ES-I3 (cell line): ENCODE results near the gene SKAP2.

Experiments used
- H3K36me3 ChIP-seq: 2 replicates; pipeline ENCODE4 v1.6.1; 2013; ENCODE audit warnings: mild to moderate bottlenecking, low read length, control low read depth, moderate library complexity; ENCODE audit not compliant: insufficient read depth
- H3K4me1 ChIP-seq: 2 replicates; pipeline ENCODE4 v1.6.1; 2013; ENCODE audit warnings: mild to moderate bottlenecking, control low read depth, low read length; ENCODE audit not compliant: insufficient read depth
- H3K9ac ChIP-seq: 2 replicates; pipeline ENCODE4 v1.6.1; 2013; ENCODE audit warnings: low read depth, mild to moderate bottlenecking, low read length, moderate library complexity
- H3K9me3 ChIP-seq: 2 replicates; pipeline ENCODE4 v1.6.1; 2013; ENCODE audit warnings: mild to moderate bottlenecking, low read length, moderate library complexity; ENCODE audit not compliant: control insufficient read depth, insufficient read depth

SKAP2 gene

GRCh38 chr7:26704036-26704435 is 160.4 kb downstream of the SKAP2 start:
- Histone ChIP-seq H3K9me3 (no peaks in the 10 kb centered on the region), H3K9ac (no peak overlapping the region), H3K36me3 (no peaks in the 10 kb centered on the region), H3K4me1 (no peaks in the 10 kb centered on the region)

- H3K9ac ChIP-seq, result no peak overlapping the region
Observed at GRCh38 chr7:26700893-26701292, 163.5 kb downstream of the SKAP2 start.

DNA sequence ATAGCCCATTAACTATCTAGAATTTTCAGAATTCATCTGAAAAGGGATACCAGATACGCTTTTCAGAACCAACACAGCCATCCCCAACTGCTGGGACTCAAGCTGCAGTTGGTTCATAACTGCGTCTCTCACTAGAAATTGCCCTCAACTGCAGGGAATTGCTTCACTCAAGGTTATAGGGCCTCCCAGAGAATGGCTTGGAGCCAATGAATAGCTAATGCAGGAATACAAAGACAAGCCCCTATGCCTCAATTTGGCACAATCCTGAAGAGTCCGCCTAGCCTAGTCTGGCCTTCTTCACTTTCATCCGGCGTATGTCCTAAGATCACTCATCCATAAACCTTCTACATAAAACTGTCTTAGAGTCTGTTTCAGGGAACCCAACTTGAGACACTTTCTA is 164.0 kb downstream of the SKAP2 start:
- Histone ChIP-seq H3K36me3 (no peaks in the 10 kb centered on the region), H3K9ac (no peak overlapping the region), H3K9me3 (no peaks in the 10 kb centered on the region), H3K4me1 (no peaks in the 10 kb centered on the region)

More at GRCh38 chr7:26700893-26701292, 163.5 kb downstream of the SKAP2 start:
- H3K9me3 ChIP-seq, result no peaks in the 10 kb centered on the region
- no peaks in the 10 kb centered on the region for H3K36me3 ChIP-seq
- H3K4me1 ChIP-seq, result no peaks in the 10 kb centered on the region

DNA sequence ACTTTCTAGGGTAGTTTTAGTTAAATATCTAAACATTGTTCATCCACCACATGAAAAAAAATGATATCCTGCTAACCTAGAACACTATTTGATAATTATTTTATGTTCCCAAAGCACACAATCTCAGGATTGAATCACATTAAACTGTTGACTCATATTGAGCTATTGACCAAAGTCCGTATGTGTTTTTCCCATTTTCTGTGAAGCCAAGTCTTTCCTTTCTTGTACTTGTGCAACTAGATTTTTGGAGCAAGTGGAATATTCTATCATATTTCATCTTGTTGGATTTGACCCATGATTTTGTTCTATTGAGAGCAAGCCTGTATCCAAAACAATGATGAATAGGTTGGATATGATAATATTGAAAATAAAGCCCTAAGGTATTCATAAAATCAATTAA is 164.6 kb downstream of the SKAP2 start:
- no peak overlapping the region for H3K9ac ChIP-seq
- no peaks in the 10 kb centered on the region for H3K36me3 ChIP-seq
- no peaks in the 10 kb centered on the region for H3K9me3 ChIP-seq
- no peaks in the 10 kb centered on the region for H3K4me1 ChIP-seq

GRCh38 chr7:26698806-26699205 is 165.6 kb downstream of the SKAP2 start:
- Histone ChIP-seq H3K4me1 (no peaks in the 10 kb centered on the region), H3K9ac (no peak overlapping the region), H3K36me3 (no peaks in the 10 kb centered on the region), H3K9me3 (no peaks in the 10 kb centered on the region)

DNA sequence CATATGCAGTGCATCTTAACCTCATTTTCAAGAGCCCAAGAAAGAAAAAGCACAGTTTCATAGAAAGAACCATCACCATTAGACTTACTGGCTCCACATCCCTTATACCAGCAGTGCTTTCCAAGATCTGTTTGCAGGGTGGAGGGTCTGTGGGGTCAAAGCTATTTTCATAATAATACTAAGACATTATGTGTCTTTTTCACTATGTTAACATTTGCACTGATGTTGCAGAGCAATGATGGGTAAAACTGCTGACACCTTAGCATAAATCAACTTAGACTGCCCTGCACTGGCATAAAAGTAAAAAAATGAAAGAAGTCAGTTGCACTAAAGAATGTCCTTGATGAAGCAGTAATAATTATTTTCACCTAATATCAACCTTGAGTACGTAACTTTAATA is 166.2 kb downstream of the SKAP2 start:
- Histone ChIP-seq H3K9ac (no peak overlapping the region), H3K36me3 (no peaks in the 10 kb centered on the region), H3K9me3 (no peaks in the 10 kb centered on the region), H3K4me1 (no peaks in the 10 kb centered on the region)

GRCh38 chr7:26696978-26697377 is 167.4 kb downstream of the SKAP2 start:
- H3K9ac ChIP-seq, result no peak overlapping the region
- H3K4me1 ChIP-seq, result peaks cover 5% of the 10 kb centered on the region
- H3K36me3 ChIP-seq, result no peaks in the 10 kb centered on the region
- no peaks in the 10 kb centered on the region for H3K9me3 ChIP-seq

- Histone ChIP-seq H3K9ac (no peak overlapping the region), H3K36me3 (no peaks in the 10 kb centered on the region), H3K9me3 (no peaks in the 10 kb centered on the region), H3K4me1 (peaks cover 9% of the 10 kb centered on the region)
Observed at GRCh38 chr7:26696161-26696560, 168.2 kb downstream of the SKAP2 start.

GRCh38 chr7:26694713-26695112 is 169.7 kb downstream of the SKAP2 start:
- Histone ChIP-seq H3K36me3 (no peaks in the 10 kb centered on the region), H3K9me3 (no peaks in the 10 kb centered on the region), H3K4me1 (peaks cover 9% of the 10 kb centered on the region), H3K9ac (no peak overlapping the region)

- H3K9ac ChIP-seq, result no peak overlapping the region
- H3K9me3 ChIP-seq, result no peaks in the 10 kb centered on the region
- H3K4me1 ChIP-seq, result peaks cover 9% of the 10 kb centered on the region
- H3K36me3 ChIP-seq, result no peaks in the 10 kb centered on the region
Observed at GRCh38 chr7:26694141-26694540, 170.2 kb downstream of the SKAP2 start.

- H3K36me3 ChIP-seq, result no peaks in the 10 kb centered on the region
- H3K9ac ChIP-seq, result no peak overlapping the region
- no peaks in the 10 kb centered on the region for H3K9me3 ChIP-seq
- peaks cover 13% of the 10 kb centered on the region for H3K4me1 ChIP-seq
Observed at GRCh38 chr7:26691886-26692285, 172.5 kb downstream of the SKAP2 start.

DNA sequence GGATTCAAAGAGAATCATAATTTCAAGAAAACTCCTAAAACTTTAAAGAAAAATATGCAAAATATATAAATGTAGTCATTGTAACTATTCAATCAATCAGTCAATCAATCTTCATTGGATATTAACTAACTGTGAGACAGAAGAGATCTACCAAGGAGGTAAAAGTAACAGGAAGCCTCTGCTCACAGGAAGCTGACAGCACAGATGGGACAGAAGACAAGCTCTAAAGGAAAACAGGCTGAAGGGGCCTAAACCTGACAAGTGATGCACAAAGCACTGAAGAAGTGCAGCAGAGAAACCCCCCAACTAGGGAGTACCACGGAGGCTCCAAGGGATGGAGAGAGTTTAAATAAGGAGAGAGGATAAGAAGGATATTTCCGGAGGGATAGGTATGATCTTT is 173.0 kb downstream of the SKAP2 start:
- H3K4me1 ChIP-seq, result peaks cover 16% of the 10 kb centered on the region
- H3K9ac ChIP-seq, result no peak overlapping the region
- no peaks in the 10 kb centered on the region for H3K36me3 ChIP-seq
- H3K9me3 ChIP-seq, result no peaks in the 10 kb centered on the region

GRCh38 chr7:26690135-26690805 is 174.1 kb downstream of the SKAP2 start:
- Histone ChIP-seq H3K9me3 (no peaks in the 10 kb centered on the region), H3K9ac (no peak overlapping the region), H3K4me1 (peaks cover 20% of the 10 kb centered on the region), H3K36me3 (no peaks in the 10 kb centered on the region)

GRCh38 chr7:26688936-26689506 is 175.4 kb downstream of the SKAP2 start:
- Histone ChIP-seq H3K4me1 (peaks cover 20% of the 10 kb centered on the region), H3K9ac (no peak overlapping the region), H3K9me3 (no peaks in the 10 kb centered on the region), H3K36me3 (no peaks in the 10 kb centered on the region)

- Histone ChIP-seq H3K9me3 (no peaks in the 10 kb centered on the region), H3K36me3 (no peaks in the 10 kb centered on the region), H3K9ac (no peak overlapping the region), H3K4me1 (peaks cover 20% of the 10 kb centered on the region)
Observed at GRCh38 chr7:26688388-26688787, 176.0 kb downstream of the SKAP2 start.
